HepG2 (cell line): ENCODE data around the gene MYADML2. TPM values are rescaled to one million over a fixed set of nuclear protein-coding genes. Genes with fewer than 3 reads are reported as not detected.

Source experiments
- AGO2 ChIP-seq: fragments of 200-400 bp; formaldehyde crosslinking; optimal IDR thresholded peaks from 2 replicates; pipeline ENCODE3; 2017; ENCODE audit warnings: mild to moderate bottlenecking, low read depth, low read length, moderate library complexity
- CENPT ChIP-seq: sonication (generic); formaldehyde crosslinking; IDR thresholded peaks from 2 replicates; pipeline ENCODE4 v1.8.0; 2022; ENCODE audit warnings: low read depth, mild to moderate bottlenecking, moderate library complexity, missing genetic modification reagents
- CHCHD3 ChIP-seq: sonication (generic); formaldehyde crosslinking; IDR thresholded peaks from 2 replicates; pipeline ENCODE4 v1.8.0; 2022; ENCODE audit warnings: mild to moderate bottlenecking, missing genetic modification reagents, moderate library complexity
- EED ChIP-seq: sonication (generic); formaldehyde crosslinking; IDR thresholded peaks from 2 replicates; pipeline ENCODE4 v1.5.0; 2020; ENCODE audit warnings: mild to moderate bottlenecking, missing genetic modification reagents
- FUBP1 ChIP-seq: sonication (generic); formaldehyde crosslinking; IDR thresholded peaks from 2 replicates; pipeline ENCODE4 v1.5.1; 2020; ENCODE audit warnings: missing genetic modification reagents, mild to moderate bottlenecking, borderline replicate concordance
- HNRNPK ChIP-seq: fragments of 200-400 bp; formaldehyde crosslinking; IDR thresholded peaks from 2 replicates; pipeline ENCODE4 v1.6.1; 2018; ENCODE audit warnings: low read length, low read depth, moderate library complexity, mild to moderate bottlenecking; ENCODE audit not compliant: poor library complexity, severe bottlenecking
- HNRNPLL ChIP-seq: fragments of 200-400 bp; formaldehyde crosslinking; IDR thresholded peaks from 2 replicates; pipeline ENCODE4 v1.6.1; 2017; ENCODE audit warnings: mild to moderate bottlenecking, low read depth, low read length; ENCODE audit not compliant: poor library complexity, severe bottlenecking
- MAX ChIP-seq: IDR thresholded peaks from 2 replicates; pipeline ENCODE4 v1.6.1; 2012; ENCODE audit warnings: inconsistent platforms
- NR2C2 ChIP-seq: sonication (generic); formaldehyde crosslinking; IDR thresholded peaks from 2 replicates; pipeline ENCODE4 v1.4.0; 2020; ENCODE audit warnings: missing genetic modification reagents, mild to moderate bottlenecking, moderate library complexity, borderline replicate concordance
- NR2F6 ChIP-seq, 2 experiments: IDR thresholded peaks; 2 replicates each; pipeline ENCODE4 v1.6.1; 2016; ENCODE audit warnings: antibody characterized with exemption in 1 of 2, mild to moderate bottlenecking in 1 of 2
- PATZ1 ChIP-seq: sonication (generic); formaldehyde crosslinking; IDR thresholded peaks from 2 replicates; pipeline ENCODE4 v1.4.0; 2020; ENCODE audit warnings: missing genetic modification reagents
- POLR2A ChIP-seq, 2 experiments: IDR thresholded peaks; 2 replicates each; pipeline ENCODE4 v1.6.1; 2011; ENCODE audit warnings: low read depth in 2 of 2, low read length in 2 of 2, mild to moderate bottlenecking in 1 of 2, moderate library complexity in 1 of 2; ENCODE audit not compliant: insufficient read depth in 1 of 2
- POLR2AphosphoS5 ChIP-seq: IDR thresholded peaks from 2 replicates; pipeline ENCODE4 v1.6.1; 2012; ENCODE audit warnings: low read depth, low read length
- POLR2G ChIP-seq: fragments of 200-400 bp; formaldehyde crosslinking; IDR thresholded peaks from 2 replicates; pipeline ENCODE4 v1.6.1; 2018; ENCODE audit warnings: mild to moderate bottlenecking, low read depth, low read length, moderate library complexity
- SAP130 ChIP-seq: IDR thresholded peaks from 2 replicates; pipeline ENCODE4 v1.6.1; 2016; ENCODE audit warnings: low read depth
- THAP11 ChIP-seq: IDR thresholded peaks from 2 replicates; pipeline ENCODE4 v1.6.1; 2016; ENCODE audit warnings: missing biosample characterization, missing genetic modification reagents
- YY1 ChIP-seq: IDR thresholded peaks from 2 replicates; pipeline ENCODE4 v1.6.1; 2011; ENCODE audit warnings: low read length, low read depth, moderate library complexity, mild to moderate bottlenecking; ENCODE audit not compliant: insufficient read depth, insufficient replicate concordance
- ZFX ChIP-seq: sonication (generic); formaldehyde crosslinking; IDR thresholded peaks from 2 replicates; pipeline ENCODE4 v1.4.0; 2020; ENCODE audit warnings: mild to moderate bottlenecking, low read depth, missing genetic modification reagents, moderate library complexity
- ZNF20 ChIP-seq: sonication (generic); formaldehyde crosslinking; IDR thresholded peaks from 2 replicates; pipeline ENCODE4 v1.4.0; 2020; ENCODE audit warnings: mild to moderate bottlenecking, moderate library complexity, missing genetic modification reagents
- ZNF33B ChIP-seq: sonication (generic); formaldehyde crosslinking; IDR thresholded peaks from 2 replicates; pipeline ENCODE4 v1.5.1; 2020; ENCODE audit warnings: mild to moderate bottlenecking, missing genetic modification reagents
- ZNF605 ChIP-seq: sonication (generic); formaldehyde crosslinking; IDR thresholded peaks from 2 replicates; pipeline ENCODE4 v1.8.0; 2022; ENCODE audit warnings: mild to moderate bottlenecking, missing genetic modification reagents
- ZNF788 ChIP-seq: sonication (generic); formaldehyde crosslinking; IDR thresholded peaks from 2 replicates; pipeline ENCODE4 v1.5.0; 2020; ENCODE audit warnings: mild to moderate bottlenecking, missing genetic modification reagents, borderline replicate concordance
- polyA plus RNA-seq, 8 experiments: library from polyadenylated mRNA; depleted of rRNA in 3 of 8; stranded (reverse) in 7 of 8; unstranded in 1 of 8; fragments of >200 nt; fragmentation: Illumina TruSeq in 4 of 8; extraction: Trizol in 4 of 8; gene quantifications; 2 replicates each; pipeline versions ENCODE4 v1.2.1 to v1.2.3, GENCODE V29; 2011 to 2016; ENCODE audit warnings: low read depth in 4 of 8, missing spikeins in 1 of 8, mixed read lengths in 1 of 8; ENCODE audit not compliant: insufficient read depth in 1 of 8
- total RNA-seq, 5 experiments: library from RNA; depleted of rRNA; stranded (reverse); fragments of >200 nt; fragmentation: Illumina TruSeq; extraction: Trizol; gene quantifications; 2 replicates each; pipeline ENCODE4 v1.2.3, GENCODE V29; 2016; ENCODE audit warnings: low read depth in 1 of 5
- TF ChIP-seq, protein P1 (sequence below): sonication (generic); formaldehyde crosslinking; IDR thresholded peaks from 2 replicates; pipeline ENCODE4 v1.4.0; 2020; ENCODE audit warnings: mild to moderate bottlenecking, missing genetic modification reagents
- TF ChIP-seq, protein P2 (sequence below): sonication (generic); formaldehyde crosslinking; IDR thresholded peaks from 2 replicates; pipeline ENCODE4 v1.9.0; 2021; ENCODE audit warnings: missing genetic modification reagents, borderline replicate concordance

Gene MYADML2
- total and polyA plus RNA-seq, 2 of the 13 experiments (the other 11 are each of a cell fraction or from before 2014, with no cell fraction given) = not detected

DNA sequence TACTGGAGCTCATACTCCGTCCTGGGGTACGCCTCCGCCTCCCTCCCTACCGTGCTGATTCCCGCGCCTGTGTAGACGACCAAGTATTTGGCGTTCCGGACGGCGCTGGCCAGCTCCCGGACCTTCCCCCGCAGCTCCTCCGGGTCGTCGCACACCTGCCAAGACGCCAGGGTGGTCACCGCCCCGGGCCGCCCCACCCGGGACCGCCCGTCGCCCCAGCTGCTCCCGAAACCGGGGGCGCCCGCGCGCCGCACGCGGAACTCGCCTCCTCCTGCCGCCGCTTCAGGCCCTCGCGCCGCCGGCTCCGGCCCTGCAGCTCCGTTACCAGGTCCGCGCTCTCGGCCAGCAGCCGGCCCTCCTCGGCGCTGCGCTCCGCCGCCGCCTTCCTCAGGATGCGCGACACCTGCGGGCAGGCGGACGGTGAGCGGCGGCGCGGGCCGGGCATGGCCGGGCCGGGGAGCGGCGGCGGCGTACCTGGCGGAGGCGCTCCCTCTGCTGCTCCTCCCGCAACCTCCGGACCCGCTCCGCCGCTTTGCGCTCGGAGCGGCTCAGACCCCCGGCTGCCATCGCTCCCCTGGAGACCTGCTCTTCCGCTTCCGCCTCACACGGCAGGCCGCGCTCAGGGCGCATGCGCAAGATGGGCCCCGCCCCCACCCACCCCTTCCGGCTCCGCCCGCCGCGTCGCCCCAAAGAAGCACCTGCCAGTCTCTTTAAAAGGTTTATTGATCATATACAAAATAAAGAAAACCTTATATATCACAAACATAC, 29.3 kb downstream of the MYADML2 start, which contains the start of gene SIRT7 (continued):
- TF ChIP-seq CHCHD3 = peak; percentile 41; the same call in 1 of the 2 replicates
- TF ChIP-seq, protein P1, sequence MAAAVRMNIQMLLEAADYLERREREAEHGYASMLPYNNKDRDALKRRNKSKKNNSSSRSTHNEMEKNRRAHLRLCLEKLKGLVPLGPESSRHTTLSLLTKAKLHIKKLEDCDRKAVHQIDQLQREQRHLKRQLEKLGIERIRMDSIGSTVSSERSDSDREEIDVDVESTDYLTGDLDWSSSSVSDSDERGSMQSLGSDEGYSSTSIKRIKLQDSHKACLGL = peak; percentile 37; the same call in 1 of the 2 replicates
- TF ChIP-seq AGO2 = peak; percentile 98
- TF ChIP-seq EED (CRISPR knock-in tag) = 0 out of 2 replicates have a peak, but pooled peaks have one; percentile 24
- TF ChIP-seq ZFX (CRISPR knock-in tag) = peak; percentile 72
- TF ChIP-seq SAP130 (CRISPR knock-in tag) = peak; percentile 93
- TF ChIP-seq PATZ1 = 0 out of 2 replicates have a peak, but pooled peaks have one; percentile 15
- TF ChIP-seq POLR2G = peak; percentile 84
- no peak for TF ChIP-seq FUBP1 (CRISPR knock-in tag)
- TF ChIP-seq, protein P2, sequence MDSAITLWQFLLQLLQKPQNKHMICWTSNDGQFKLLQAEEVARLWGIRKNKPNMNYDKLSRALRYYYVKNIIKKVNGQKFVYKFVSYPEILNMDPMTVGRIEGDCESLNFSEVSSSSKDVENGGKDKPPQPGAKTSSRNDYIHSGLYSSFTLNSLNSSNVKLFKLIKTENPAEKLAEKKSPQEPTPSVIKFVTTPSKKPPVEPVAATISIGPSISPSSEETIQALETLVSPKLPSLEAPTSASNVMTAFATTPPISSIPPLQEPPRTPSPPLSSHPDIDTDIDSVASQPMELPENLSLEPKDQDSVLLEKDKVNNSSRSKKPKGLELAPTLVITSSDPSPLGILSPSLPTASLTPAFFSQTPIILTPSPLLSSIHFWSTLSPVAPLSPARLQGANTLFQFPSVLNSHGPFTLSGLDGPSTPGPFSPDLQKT (CRISPR knock-in tag) = no peak
- TF ChIP-seq ZNF605 (CRISPR knock-in tag) = no peak
- TF ChIP-seq ZNF20 (CRISPR knock-in tag) = no peak
- 0 out of 2 replicates have a peak, but pooled peaks have one; percentile 29 for TF ChIP-seq ZNF788
- peak; percentile 88 for TF ChIP-seq YY1
- TF ChIP-seq ZNF33B (CRISPR knock-in tag) = no peak
- TF ChIP-seq HNRNPK = peak; percentile 55
- peak; percentile 50 to 80; a peak in 3 of 4 replicates for TF ChIP-seq POLR2A (IDR thresholded peaks at IDR 0.05; ENCODE audit: insufficient read depth in 1 of 2, low read depth in 2 of 2, low read length in 2 of 2)
- peak; percentile 60 for TF ChIP-seq MAX
- TF ChIP-seq HNRNPLL = peak; percentile 94
- TF ChIP-seq NR2F6 (IDR thresholded peaks at IDR 0.05) = no peak
- TF ChIP-seq NR2F6 (CRISPR knock-in tag; IDR thresholded peaks at IDR 0.05) = no peak
- peak; percentile 84 for TF ChIP-seq THAP11
- peak; percentile 37; the same call in 1 of the 2 replicates for TF ChIP-seq NR2C2 (CRISPR knock-in tag)
- TF ChIP-seq CENPT (CRISPR knock-in tag) = peak; percentile 77; the same call in 1 of the 2 replicates
- peak; percentile 71 for TF ChIP-seq POLR2AphosphoS5
